Rectal smooth muscle tissue (tissue), 1 donor: ENCODE data around the gene LSM14A.
A peak's percentile ranks its signal among the peaks of the same experiment; 100 is the strongest.
"Not testable (repeated sequence)": the region's sequence is repeated elsewhere in the genome, so short reads cannot be mapped to it uniquely, and the experiment has no call there.

ENCODE experiments used
- H3K27ac ChIP-seq: one replicate; pipeline ENCODE4 v1.7.0; 2013; ENCODE audit warnings: low read depth, low read length, inconsistent platforms
- H3K27me3 ChIP-seq: one replicate; pipeline ENCODE4 v1.7.0; 2013; ENCODE audit warnings: low read length; ENCODE audit not compliant: control insufficient read depth, insufficient read depth
- H3K36me3 ChIP-seq: one replicate; pipeline ENCODE4 v1.7.0; 2013; ENCODE audit warnings: low read length; ENCODE audit not compliant: control insufficient read depth, insufficient read depth
- H3K4me1 ChIP-seq: one replicate; pipeline ENCODE4 v1.7.0; 2013; ENCODE audit warnings: low read length; ENCODE audit not compliant: control insufficient read depth, insufficient read depth
- H3K4me3 ChIP-seq: one replicate; pipeline ENCODE4 v1.7.0; 2013; ENCODE audit warnings: low read length
- H3K9ac ChIP-seq: one replicate; pipeline ENCODE4 v1.7.0; 2013; ENCODE audit warnings: low read length

The LSM14A gene

GRCh38 chr19:34171877-34172660 lies at the start of gene LSM14A:
Gene LSM14A (plus strand): TSS chr19:34172504. CDS start chr19:34172643, 139 bp downstream.
- Histone ChIP-seq H3K36me3 (no peaks in the 10 kb centered on the region), H3K9ac (peak within 1 kb of the TSS; percentile 86), H3K27me3 (no peaks in the 10 kb centered on the region), H3K27ac (peak within 1 kb of the TSS; percentile 99), H3K4me3 (peak within 1 kb of the TSS; percentile 90), H3K4me1 (peaks cover 29% of the 10 kb centered on the region)

GRCh38 chr19:34124828-34125227 lies 47.5 kb upstream of the LSM14A start:
- Histone ChIP-seq H3K4me1 (no peaks in the 10 kb centered on the region), H3K36me3 (no peaks in the 10 kb centered on the region), H3K27ac (no peak overlapping the region), H3K4me3 (no peak overlapping the region), H3K9ac (no peak overlapping the region), H3K27me3 (no peaks in the 10 kb centered on the region)

GRCh38 chr19:34126966-34127365 lies 45.3 kb upstream of the LSM14A start:
- H3K9ac ChIP-seq, result no peak overlapping the region
- no peak overlapping the region for H3K4me3 ChIP-seq
- H3K4me1 ChIP-seq, result no peaks in the 10 kb centered on the region
- no peaks in the 10 kb centered on the region for H3K27me3 ChIP-seq
- no peaks in the 10 kb centered on the region for H3K36me3 ChIP-seq
- no peak overlapping the region for H3K27ac ChIP-seq

GRCh38 chr19:34127684-34128189 lies 44.6 kb upstream of the LSM14A start:
- no peaks in the 10 kb centered on the region for H3K36me3 ChIP-seq
- no peaks in the 10 kb centered on the region for H3K27me3 ChIP-seq
- H3K4me1 ChIP-seq, result no peaks in the 10 kb centered on the region
- H3K4me3 ChIP-seq, result no peak overlapping the region
- H3K27ac ChIP-seq, result no peak overlapping the region
- no peak overlapping the region for H3K9ac ChIP-seq

DNA sequence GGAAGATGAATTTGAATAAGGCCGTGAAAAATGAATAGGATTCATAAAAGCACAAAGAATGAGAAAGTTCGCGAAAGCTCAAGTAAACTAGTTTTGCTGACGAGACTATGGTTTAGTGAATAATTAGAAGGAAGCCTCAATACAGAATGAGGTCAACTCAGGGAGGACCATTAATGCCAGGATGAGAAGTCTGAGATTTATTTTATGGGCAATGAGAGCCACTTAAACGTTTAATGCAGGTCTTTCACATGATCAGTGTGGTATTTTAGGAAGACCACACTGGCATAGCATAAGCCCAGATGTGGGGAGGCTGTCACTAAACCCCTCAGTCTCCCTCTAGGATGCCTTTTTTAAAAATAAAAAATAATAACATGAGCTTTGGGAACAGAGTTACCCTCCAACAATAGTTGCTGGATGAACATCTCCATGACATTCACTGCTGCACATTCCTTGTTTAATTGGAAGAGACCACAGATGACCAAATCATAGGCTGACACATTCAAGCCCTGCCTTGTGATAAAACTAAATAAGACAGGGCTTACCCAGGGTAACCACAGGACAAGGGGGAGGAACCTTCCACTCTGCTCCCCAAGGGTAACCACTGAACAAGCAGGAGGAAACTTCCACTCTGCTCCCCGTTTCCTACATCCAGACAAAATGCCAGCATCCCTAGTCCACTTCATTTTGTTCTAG lies 43.6 kb upstream of the LSM14A start:
- Histone ChIP-seq H3K4me3 (no peak overlapping the region), H3K27me3 (no peaks in the 10 kb centered on the region), H3K36me3 (no peaks in the 10 kb centered on the region), H3K4me1 (no peaks in the 10 kb centered on the region), H3K27ac (no peak overlapping the region), H3K9ac (no peak overlapping the region)

DNA sequence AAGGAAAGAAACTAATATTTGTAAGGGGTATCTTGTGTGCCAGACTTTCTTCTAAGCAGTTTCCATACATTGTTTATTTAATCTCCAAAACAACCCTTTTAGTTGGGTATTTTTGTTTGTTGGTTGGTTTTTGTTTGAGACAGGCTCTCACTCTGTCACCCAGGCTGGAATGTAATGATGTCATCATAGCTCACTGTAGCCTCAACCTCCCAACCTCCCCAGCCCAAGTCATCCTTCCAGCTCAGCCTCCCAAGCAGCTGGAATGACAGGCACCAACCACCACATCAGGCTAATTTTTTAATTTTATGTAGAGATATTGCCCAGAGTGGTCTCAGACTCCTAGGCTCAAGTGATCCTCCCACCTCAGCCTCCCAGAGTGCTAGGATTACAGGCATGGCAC lies 41.2 kb upstream of the LSM14A start:
- Histone ChIP-seq H3K36me3 (no peaks in the 10 kb centered on the region), H3K27me3 (no peaks in the 10 kb centered on the region), H3K4me1 (no peaks in the 10 kb centered on the region), H3K9ac (no peak overlapping the region), H3K4me3 (no peak overlapping the region), H3K27ac (no peak overlapping the region)

- H3K4me3 ChIP-seq, H3K9ac ChIP-seq, H3K27me3 ChIP-seq, H3K4me1 ChIP-seq, H3K27ac ChIP-seq, H3K36me3 ChIP-seq: not testable (repeated sequence)
These were observed 40.2 kb upstream of the LSM14A start for GRCh38 chr19:34132145-34132544.

DNA sequence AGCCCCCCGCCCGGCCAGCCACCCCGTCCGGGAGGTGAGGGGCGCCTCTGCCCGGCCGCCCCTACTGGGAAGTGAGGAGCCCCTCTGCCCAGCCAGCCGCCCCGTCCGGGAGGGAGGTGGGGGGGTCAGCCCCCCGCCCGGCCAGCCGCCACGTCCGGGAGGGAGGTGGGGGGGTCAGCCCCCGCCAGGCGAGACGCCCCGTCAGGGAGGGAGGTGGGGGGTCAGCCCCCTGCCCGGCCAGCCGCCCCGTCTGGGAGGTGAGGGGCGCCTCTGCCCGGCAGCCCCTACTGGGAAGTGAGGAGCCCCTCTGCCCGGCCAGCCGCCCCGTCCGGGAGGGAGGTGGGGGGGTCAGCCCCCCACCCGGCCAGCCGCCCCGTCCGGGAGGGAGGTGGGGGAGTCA lies 39.6 kb upstream of the LSM14A start:
- not testable (repeated sequence) for H3K27me3 ChIP-seq, H3K36me3 ChIP-seq, H3K27ac ChIP-seq, H3K4me3 ChIP-seq, H3K4me1 ChIP-seq, H3K9ac ChIP-seq

DNA sequence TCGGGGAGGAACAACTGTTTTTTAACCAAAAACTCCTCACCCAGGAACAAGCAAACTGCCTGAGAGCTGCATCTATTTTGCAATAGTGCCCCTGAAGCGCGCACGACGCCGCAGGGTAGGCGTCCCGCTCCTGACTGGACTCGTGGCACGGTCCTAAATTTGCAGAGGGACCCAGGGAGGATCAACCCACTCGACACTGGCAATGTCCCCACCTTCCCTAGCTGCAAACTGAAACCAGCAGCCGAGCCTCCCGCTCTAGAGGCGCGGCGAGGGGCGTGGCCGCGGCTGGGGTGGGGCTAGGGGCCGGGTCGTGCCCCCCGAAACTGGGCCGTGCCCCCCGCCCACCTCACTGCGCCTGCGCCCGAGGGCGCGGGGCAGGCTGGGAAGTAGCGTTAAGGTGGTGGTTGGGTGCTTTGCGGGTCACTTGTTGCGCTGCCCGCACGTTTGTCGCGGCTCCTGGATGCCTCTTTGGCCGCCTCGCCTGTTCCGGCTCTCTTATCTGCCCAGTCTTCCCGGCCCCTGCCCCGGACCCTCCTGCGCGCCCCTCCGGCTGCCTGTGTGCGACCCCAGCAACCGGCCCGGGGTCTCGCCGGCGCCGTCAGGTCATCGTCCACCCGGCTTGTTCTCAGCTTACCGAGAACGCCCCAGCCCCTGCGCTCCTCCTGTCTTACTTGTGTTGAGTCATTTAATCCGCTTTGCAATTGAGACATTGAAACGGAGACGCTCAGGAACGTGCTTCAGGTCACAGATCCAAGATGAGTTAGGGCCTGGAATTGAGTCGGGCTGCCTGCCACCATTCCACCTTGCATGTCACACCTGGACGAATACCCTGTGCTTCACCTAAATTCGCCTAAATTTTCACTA lies 37.9 kb upstream of the LSM14A start:
- Histone ChIP-seq H3K36me3 (no peaks in the 10 kb centered on the region), H3K27ac (peak overlapping the region; percentile 80), H3K9ac (peak overlapping the region; percentile 74)

GRCh38 chr19:34135054-34135800 lies 37.1 kb upstream of the LSM14A start:
- peak overlapping the region; percentile 90 for H3K4me3 ChIP-seq
- peak overlapping the region; percentile 80 for H3K27ac ChIP-seq
- no peaks in the 10 kb centered on the region for H3K4me1 ChIP-seq
- no peaks in the 10 kb centered on the region for H3K36me3 ChIP-seq
- peak overlapping the region; percentile 74 for H3K9ac ChIP-seq
- H3K27me3 ChIP-seq, result no peaks in the 10 kb centered on the region

More for the DNA sequence above, 37.9 kb upstream of the LSM14A start:
- no peaks in the 10 kb centered on the region for H3K4me1 ChIP-seq
- H3K27me3 ChIP-seq, result no peaks in the 10 kb centered on the region
- H3K4me3 ChIP-seq, result peak overlapping the region; percentile 90

DNA sequence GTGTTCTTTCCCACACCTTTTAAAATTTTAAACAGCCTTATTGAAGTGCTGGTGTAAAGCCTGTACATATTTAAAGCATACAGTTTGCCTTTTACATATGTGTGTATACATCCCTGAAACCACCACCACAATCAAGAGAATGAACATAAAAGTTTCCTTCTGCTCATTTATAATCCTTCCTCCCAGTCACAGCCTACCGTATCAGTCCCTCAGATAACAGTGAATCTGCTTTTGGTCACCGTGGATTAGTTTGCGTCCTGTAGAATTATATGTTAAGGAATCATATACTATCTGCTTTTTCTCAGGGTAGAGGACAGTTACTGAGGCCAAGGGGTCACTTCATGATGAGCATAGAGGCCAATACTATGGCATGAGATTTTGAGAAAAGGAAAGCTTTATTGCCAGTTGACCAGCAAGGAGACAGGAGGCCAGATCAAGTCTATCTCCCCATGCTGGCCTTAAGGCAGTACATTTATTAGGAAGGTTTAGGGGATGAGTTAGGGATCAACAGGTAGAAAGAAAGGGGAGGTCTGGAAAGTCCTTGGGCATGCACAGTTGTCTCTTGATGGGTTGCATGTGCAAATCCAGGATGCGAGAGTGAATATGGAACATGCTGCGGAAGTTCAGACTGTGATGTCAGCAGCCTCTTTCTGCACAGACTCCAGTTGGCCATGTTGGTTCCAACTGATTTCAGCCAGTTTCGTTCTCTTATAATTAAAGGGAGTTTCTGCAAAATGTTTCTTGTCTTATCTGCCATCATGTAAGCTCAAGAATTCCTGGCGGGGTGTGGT lies 36.3 kb upstream of the LSM14A start:
- Histone ChIP-seq H3K27me3 (no peaks in the 10 kb centered on the region), H3K4me3 (no peak overlapping the region), H3K4me1 (no peaks in the 10 kb centered on the region), H3K9ac (no peak overlapping the region), H3K36me3 (no peaks in the 10 kb centered on the region), H3K27ac (no peak overlapping the region)
